Uterus (tissue), 4 donors: ENCODE measurements around the gene GUCA2A. TPM values are rescaled to one million over a fixed set of nuclear protein-coding genes. Genes with fewer than 3 reads are reported as not detected.

Source experiments
- DNase-seq, 2 donors: peaks; one replicate each; pipeline ENCODE4 v3.0.0-alpha.2; 2019 to 2020
- H3K27ac ChIP-seq, 2 donors: fragments of 200-600 bp; sonication (generic); 1 replicate in 1 of 2; 2 replicates in 1 of 2; pipeline ENCODE4 v1.5.1; 2016 to 2018
- H3K27me3 ChIP-seq, 2 donors: fragments of 200-600 bp; sonication (generic); one replicate each; pipeline ENCODE4 v1.5.1; 2018 to 2019; ENCODE audit warnings: control low read depth in 1 of 2
- H3K36me3 ChIP-seq, 2 donors: fragments of 200-600 bp; sonication (generic); one replicate each; pipeline ENCODE4 v1.5.1; 2019; ENCODE audit warnings: control low read depth in 1 of 2
- H3K4me1 ChIP-seq, 2 donors: fragments of 200-600 bp; sonication (generic); one replicate each; pipeline ENCODE4 v1.5.1; 2018 to 2019; ENCODE audit warnings: control low read depth in 1 of 2
- H3K4me3 ChIP-seq, 2 donors: fragments of 200-600 bp; sonication (generic); 1 replicate in 1 of 2; 2 replicates in 1 of 2; pipeline ENCODE4 v1.5.1; 2018 to 2019; ENCODE audit warnings: mild to moderate bottlenecking in 1 of 2
- H3K9me3 ChIP-seq, 2 donors: fragments of 200-600 bp; sonication (generic); one replicate each; pipeline ENCODE4 v1.5.1; 2019; ENCODE audit warnings: control low read depth in 1 of 2
- POLR2A ChIP-seq, 2 donors: fragments of 450-650 bp; IDR thresholded peaks; one replicate each; pipeline ENCODE4 v1.6.1; 2016; ENCODE audit warnings: antibody characterized with exemption in 2 of 2, mild to moderate bottlenecking in 1 of 2, moderate library complexity in 1 of 2
- intact Hi-C: fragments of 100-400 bp; cut with DNase I; formaldehyde crosslinking; loops from one replicate; pipeline ENCODE4 v1.15.1; 2023; ENCODE audit warnings: low total_unique reads
- total RNA-seq, 4 donors: library from RNA; depleted of rRNA in 3 of 4; stranded (reverse); fragments of >200 nt in 3 of 4; gene quantifications; one replicate each; pipeline versions ENCODE4 v1.1.0 to v1.2.4, GENCODE V29; 2014 to 2023
- TF ChIP-seq, protein P1 (sequence below), 4 experiments: fragments of 200-600 bp in 2 of 4; fragments of 450-650 bp in 2 of 4; sonication (generic) in 2 of 4; IDR thresholded peaks; one replicate each; pipeline ENCODE4 v1.5.1; 2016 to 2019; ENCODE audit warnings: antibody characterized with exemption in 4 of 4, mild to moderate bottlenecking in 2 of 4, moderate library complexity in 1 of 4
- donor health status: DM: yes; HTN: yes; CAD: no.

Gene GUCA2A
- total RNA-seq, 4 donors from 2014 or later = not detected

DNA sequence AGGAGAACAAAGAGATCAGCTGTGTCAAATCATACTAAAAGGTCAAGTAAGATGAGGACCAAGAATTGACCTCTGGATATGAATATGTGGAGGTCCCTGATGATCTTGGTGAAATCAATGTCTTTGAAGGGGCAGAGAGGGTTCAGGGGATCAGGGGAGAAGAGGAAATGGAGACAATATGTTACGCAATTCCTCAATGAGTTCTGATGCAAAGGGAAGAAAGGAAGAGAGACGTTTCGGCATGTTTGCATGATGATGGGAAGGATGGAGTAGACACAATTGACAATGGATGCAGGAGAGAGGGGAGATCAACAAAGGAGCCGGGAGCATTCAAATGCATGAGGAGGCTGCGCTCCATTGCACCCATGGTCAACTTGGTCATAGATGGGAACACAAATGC lies 47.3 kb downstream of the GUCA2A start:
- intact Hi-C loops = no loop called here
- H3K4me3 ChIP-seq = no peak overlapping the region
- no peaks in the 10 kb centered on the region for H3K36me3 ChIP-seq
- no peak for DNase-seq
- H3K27me3 ChIP-seq = no peaks in the 10 kb centered on the region
- H3K9me3 ChIP-seq = no peaks in the 10 kb centered on the region
- TF ChIP-seq, protein P1, sequence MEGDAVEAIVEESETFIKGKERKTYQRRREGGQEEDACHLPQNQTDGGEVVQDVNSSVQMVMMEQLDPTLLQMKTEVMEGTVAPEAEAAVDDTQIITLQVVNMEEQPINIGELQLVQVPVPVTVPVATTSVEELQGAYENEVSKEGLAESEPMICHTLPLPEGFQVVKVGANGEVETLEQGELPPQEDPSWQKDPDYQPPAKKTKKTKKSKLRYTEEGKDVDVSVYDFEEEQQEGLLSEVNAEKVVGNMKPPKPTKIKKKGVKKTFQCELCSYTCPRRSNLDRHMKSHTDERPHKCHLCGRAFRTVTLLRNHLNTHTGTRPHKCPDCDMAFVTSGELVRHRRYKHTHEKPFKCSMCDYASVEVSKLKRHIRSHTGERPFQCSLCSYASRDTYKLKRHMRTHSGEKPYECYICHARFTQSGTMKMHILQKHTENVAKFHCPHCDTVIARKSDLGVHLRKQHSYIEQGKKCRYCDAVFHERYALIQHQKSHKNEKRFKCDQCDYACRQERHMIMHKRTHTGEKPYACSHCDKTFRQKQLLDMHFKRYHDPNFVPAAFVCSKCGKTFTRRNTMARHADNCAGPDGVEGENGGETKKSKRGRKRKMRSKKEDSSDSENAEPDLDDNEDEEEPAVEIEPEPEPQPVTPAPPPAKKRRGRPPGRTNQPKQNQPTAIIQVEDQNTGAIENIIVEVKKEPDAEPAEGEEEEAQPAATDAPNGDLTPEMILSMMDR (IDR thresholded peaks at IDR 0.05) = no peak
- no peaks in the 10 kb centered on the region for H3K4me1 ChIP-seq
- no peak overlapping the region for H3K27ac ChIP-seq

DNA sequence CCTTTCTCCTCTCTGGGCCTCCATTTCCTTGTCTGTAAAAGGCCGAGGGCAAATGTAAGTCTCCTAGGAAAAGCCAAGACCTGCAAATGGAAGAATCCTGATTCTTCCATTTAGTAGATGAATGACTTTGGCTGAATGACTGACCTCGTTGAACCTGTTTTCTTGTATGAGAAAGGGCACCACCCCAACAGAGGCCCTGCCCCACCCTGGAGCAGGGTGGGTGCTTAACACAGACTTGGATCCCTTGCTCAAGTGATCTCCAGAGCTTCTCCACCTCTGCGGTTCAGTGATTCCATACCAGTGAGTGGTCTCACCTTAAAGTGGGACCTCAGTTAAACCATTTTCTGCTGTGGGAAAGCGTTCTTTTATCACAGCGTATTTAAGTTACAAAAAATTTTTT lies 50.3 kb downstream of the GUCA2A start:
- intact Hi-C loops = no loop called here
- H3K9me3 ChIP-seq = no peaks in the 10 kb centered on the region
- no peak overlapping the region for H3K27ac ChIP-seq

More for the DNA sequence above, 50.3 kb downstream of the GUCA2A start:
- Histone ChIP-seq H3K4me1 (no peaks in the 10 kb centered on the region), H3K4me3 (no peak overlapping the region), H3K36me3 (no peaks in the 10 kb centered on the region), H3K27me3 (no peaks in the 10 kb centered on the region)
- no peak for DNase-seq
- TF ChIP-seq POLR2A (IDR thresholded peaks at IDR 0.05) = no peak
- TF ChIP-seq, protein P1 (IDR thresholded peaks at IDR 0.05) = no peak

Other genes with a start within 250 kb of the GUCA2A start
- gene HIVEP3, start 245.8 kb downstream of the GUCA2A start, total RNA-seq = 1 to 10 TPM in 3 of 4 donors, under 1 TPM in 1; 0.51 to 7.6 (median 2.9) TPM
- not detected for gene GUCA2B, start 11.3 kb downstream of the GUCA2A start, total RNA-seq
- 10 to 100 TPM; 31.2 to 88.4 (median 81.5) TPM for gene FOXJ3, start 170.5 kb upstream of the GUCA2A start, total RNA-seq
- gene RIMKLA, start 216.0 kb upstream of the GUCA2A start, total RNA-seq = 1 to 10 TPM in 1 of 4 donors, under 1 TPM in 2, not detected in 1; under 0.01 to 1.6 (median 0.62) TPM